HL-60 (cell line): ENCODE data around the gene CYB5B.

Experiments
- CTCF ChIP-seq: IDR thresholded peaks from one replicate; pipeline ENCODE4 v1.5.1; 2011; ENCODE audit warnings: low read length, control low read depth, inconsistent platforms; ENCODE audit not compliant: insufficient read depth
- POLR2AphosphoS5 ChIP-seq: IDR thresholded peaks from 2 replicates; pipeline ENCODE4 v1.6.1; 2012; ENCODE audit warnings: low read depth
- REST ChIP-seq: IDR thresholded peaks from 2 replicates; pipeline ENCODE4 v1.6.1; 2012; ENCODE audit warnings: low read depth; ENCODE audit not compliant: insufficient replicate concordance

- TF ChIP-seq POLR2AphosphoS5 (no peak), CTCF (no peak), REST (no peak)
These were observed 12.1 kb upstream of the CYB5B start for GRCh38 chr16:69412287-69412686.
